GM21723 (cell line): ENCODE results near the gene CRYBB1.
"Not testable (repeated sequence)": the region's sequence is repeated elsewhere in the genome, so short reads cannot be mapped to it uniquely, and the experiment has no call there.

ENCODE experiments used
- ATAC-seq: cut with Tn5 transposase; IDR thresholded peaks from one replicate; pipeline ENCODE4 v1.9.1; 2021; ENCODE audit warnings: mild to moderate bottlenecking, moderate library complexity; ENCODE audit not compliant: unreplicated experiment

CRYBB1 gene

GRCh38 chr22:26642465-26643417, 24.9 kb upstream of the CRYBB1 start:
- no peak for ATAC-seq

- no peak for ATAC-seq
Measured at GRCh38 chr22:26636296-26636695, 18.5 kb upstream of the CRYBB1 start.

DNA sequence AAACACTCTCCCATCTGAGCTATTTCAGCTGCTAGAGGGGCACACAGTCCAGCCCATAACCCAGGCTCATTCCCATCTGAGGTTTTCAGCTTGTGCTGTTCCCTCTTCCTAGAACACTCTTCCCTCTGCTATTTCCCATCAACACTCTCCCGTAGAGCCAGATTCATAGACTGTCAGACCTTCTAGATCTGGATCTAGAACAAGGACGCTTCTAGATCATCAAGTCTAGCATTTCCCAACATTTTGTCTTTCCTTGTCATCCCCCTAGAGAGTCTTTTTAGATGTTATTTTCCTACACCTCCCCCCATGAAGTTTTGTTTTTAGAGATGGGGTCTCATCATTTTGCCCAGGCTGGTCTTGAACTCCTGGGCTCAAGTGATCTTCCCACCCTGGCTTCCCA, 17.3 kb upstream of the CRYBB1 start:
- no peak for ATAC-seq

GRCh38 chr22:26634189-26634588, 16.4 kb upstream of the CRYBB1 start:
- ATAC-seq: no peak

GRCh38 chr22:26632422-26633155, 14.8 kb upstream of the CRYBB1 start:
- no peak for ATAC-seq

DNA sequence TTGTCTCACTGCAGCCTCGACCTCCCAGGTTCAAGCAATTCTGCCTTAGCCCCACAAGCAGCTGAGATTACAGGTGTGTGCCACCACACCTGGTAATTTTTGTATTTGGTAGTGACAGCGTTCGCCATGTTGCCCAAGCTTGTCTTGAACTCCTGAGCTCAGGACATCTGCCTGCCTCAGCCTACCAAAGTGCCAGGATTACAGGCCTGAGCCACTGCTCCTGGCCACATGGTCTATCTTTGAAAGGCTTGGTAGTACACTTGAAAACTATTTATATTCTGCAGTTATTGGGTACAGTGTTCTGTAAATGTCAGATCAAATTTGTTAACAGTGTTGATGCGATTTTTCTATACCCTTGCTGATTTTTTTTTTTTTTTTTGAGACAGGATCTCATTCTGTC, 13.5 kb upstream of the CRYBB1 start:
- ATAC-seq: no peak

- ATAC-seq: no peak
Measured at GRCh38 chr22:26629988-26630761, 12.3 kb upstream of the CRYBB1 start.

- ATAC-seq: no peak
Measured at GRCh38 chr22:26624803-26625202, 7.0 kb upstream of the CRYBB1 start.

DNA sequence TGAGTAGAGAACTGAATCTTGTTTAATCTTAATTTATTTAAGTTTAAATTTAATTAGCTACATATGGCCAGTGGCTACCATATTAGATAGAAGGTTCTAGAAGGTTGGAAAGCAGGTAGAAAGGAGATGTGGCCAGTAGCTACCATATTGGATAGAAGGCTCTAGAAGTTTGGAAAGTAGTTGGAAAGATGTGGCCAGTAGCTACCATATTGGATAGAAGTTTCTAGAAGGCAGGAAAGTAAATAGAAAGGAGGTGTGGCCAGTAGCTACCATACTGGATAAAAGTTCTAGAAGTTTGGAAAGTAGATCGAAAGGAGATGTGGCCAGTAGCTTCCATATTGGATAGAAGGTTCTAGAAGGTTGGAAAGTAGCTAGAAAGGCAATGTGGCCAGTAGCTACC, 6.2 kb upstream of the CRYBB1 start:
- ATAC-seq: no peak

- no peak for ATAC-seq
Measured at GRCh38 chr22:26621663-26622062, 3.8 kb upstream of the CRYBB1 start, which contains the start of gene CRYBA4. CRYBA4 (plus strand) TSS chr22:26621963; CDS start chr22:26622597, 634 bp downstream.

- no peak for ATAC-seq
Measured at GRCh38 chr22:26620197-26620596, 2.4 kb upstream of the CRYBB1 start.

DNA sequence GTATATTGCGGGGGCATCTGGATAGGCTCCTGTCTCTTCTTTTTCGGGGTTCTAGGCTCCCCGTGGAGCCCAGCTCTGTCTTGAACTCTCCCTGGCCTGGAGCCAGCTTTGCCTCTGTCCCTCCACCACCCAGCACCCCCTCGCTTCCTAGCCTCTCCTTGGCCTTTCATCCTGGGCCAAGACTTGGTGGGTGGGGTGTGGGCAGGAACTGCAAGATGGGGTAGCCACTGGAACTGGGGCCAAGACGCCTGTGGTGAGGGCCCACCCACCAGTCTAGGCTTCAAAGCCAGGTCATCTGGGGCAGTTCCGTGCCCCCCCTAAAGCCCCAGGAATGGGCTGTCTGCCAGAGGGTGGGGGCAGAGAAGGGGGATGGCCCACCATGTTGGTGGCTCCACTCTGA, 1.7 kb upstream of the CRYBB1 start:
- no peak for ATAC-seq

DNA sequence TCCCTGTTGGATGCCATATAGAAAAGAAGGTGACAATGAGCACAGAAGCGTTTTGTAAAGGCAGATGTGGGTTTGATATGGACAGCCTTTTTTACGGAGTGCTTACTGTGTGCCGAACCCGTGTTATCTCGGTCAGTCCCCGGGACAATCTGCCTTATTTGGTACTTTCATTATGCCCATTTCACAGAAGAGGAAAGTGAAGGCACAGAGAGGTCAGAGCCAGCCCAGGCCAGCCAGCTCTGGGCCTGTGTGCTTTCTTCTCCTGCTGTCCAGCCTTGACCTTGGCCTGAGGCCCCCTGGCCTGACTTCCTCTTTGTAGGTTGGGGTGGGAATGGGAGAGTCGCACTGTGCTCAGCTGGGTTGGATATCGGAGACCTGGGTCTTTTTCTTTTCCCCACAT, 628 bp upstream of the CRYBB1 start:
- ATAC-seq: no peak

DNA sequence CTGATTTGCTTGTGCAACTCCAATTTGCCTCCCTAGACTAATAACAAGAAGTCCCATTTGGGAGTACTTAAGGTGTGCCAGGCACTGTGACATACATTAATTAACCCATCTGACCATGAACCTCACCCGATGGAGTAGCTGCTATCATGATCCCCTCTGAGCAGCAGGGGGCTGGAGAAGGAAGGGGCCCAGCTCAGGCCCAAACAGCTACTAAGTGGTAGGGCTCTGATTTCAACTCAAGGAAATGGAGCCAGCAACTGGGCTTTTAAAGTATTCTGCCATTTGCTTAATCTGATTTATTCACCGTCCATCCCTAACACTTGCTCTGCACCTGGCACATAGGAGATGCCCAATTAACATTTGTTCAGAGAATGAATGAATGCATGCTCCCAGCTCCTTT, 1.2 kb downstream of the CRYBB1 start:
- no peak for ATAC-seq

DNA sequence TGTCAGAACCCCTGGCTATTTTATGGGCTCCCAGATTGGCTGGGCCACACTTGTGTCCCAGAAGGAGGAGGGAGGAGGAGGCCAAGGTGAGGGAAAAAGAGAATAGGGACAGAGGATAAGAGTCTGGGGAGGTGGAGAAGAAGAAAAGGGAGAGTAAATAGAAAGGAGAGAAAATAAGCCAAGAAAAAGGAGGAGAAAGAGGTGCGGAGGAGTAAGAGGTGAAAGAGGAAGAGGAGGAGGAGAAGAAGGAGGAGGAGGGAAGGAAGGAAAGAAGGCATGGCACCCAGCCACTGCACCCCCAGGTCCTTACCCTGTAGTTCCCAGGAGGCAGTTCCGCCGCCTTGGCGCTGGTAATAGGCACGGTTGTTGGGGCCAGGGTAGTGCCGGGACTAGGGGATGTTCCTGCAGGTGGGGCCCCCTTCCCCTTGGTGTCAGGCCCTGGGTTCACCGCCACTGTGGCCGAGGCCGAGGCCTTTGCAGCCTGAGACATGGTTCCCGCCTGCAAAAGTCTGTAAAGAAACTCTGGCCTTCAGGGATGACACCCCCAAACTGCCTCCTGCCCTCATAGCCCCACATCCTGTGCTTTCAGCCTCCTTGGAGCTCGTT, 1.9 kb downstream of the CRYBB1 start:
- no peak for ATAC-seq

- ATAC-seq: no peak
Measured at GRCh38 chr22:26615149-26615548, 2.7 kb downstream of the CRYBB1 start.

DNA sequence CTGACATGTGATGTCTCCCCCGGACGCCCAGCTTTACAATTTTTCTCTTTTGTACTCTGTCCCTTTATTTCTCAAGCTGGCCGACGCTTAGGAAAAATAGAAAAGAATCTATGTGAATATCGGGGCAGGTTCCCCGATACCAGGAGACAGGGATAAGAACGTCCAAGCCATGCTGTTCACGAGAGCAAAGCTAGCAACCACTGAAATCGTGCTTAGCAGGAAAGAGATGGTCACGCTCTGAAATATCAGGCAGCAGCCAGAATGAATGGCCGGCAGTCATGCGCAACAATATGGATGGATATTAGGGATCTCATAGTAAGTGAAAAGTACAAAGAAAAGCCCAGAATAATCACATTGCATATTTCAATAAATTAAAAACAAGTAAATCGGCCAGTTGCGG, 3.5 kb downstream of the CRYBB1 start:
- ATAC-seq: no peak

DNA sequence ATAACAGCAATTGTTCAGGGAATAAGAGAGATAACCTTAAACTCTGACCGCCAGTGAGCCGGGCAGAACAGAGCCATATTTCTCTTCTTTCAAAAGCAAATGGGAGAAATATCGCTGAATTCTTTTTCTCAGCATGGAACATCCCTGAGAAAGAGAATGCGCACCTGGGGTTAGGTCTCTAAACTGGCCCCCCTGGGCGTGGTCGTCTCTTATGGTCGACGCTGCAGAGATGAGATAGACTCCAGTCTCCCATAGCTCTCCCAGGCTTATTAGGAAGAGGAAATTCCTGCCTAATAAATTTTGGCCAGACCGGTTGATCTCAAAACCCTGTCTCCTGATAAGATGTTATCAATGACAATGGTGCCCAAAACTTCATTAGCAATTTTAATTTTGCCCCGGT, 4.1 kb downstream of the CRYBB1 start:
- not testable (repeated sequence) for ATAC-seq

- no peak for ATAC-seq
Measured at GRCh38 chr22:26612652-26613051, 5.2 kb downstream of the CRYBB1 start.

DNA sequence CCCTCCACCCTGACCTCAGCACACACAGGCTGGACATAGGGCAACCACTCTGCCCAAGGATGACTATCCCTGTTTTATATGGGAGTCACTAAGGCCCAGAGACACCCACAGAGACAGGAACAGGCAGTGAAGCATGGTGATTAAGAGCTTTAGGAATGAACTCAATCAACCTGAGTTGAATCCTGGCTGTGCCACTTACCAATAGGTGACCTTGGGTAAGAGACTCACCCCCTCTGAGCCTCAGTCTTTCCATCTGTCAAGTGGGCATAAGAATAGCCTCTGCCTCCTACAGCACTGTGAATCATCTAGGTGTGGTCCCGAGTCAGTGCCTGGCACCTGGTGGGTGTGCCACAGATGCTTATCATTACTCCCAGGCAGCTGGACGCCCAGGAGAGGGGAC, 6.8 kb downstream of the CRYBB1 start:
- no peak for ATAC-seq
